HFFc6 (cell line): ENCODE results near the gene ZFP62. TPM values are rescaled to one million over a fixed set of nuclear protein-coding genes. Genes with fewer than 3 reads are reported as not detected.

ENCODE experiments used
- DNase-seq: peaks from one replicate; pipeline ENCODE4 v3.0.0-alpha.2; 2018
- H3K27ac Mint-ChIP-seq: 2 replicates; pipeline ENCODE4 v1.8.0; 2020; ENCODE audit warnings: mild to moderate bottlenecking, mixed read lengths
- H3K27me3 Mint-ChIP-seq: 2 replicates; pipeline ENCODE4 v1.8.0; 2021; ENCODE audit warnings: mild to moderate bottlenecking, moderate library complexity, mixed read lengths; ENCODE audit not compliant: insufficient read depth
- H3K36me3 Mint-ChIP-seq: 2 replicates; pipeline ENCODE4 v1.8.0; 2021; ENCODE audit warnings: low read depth, mixed read lengths
- H3K4me1 Mint-ChIP-seq: 2 replicates; pipeline ENCODE4 v1.8.0; 2020; ENCODE audit warnings: low read depth, mixed read lengths
- H3K4me3 Mint-ChIP-seq: 2 replicates; pipeline ENCODE4 v1.8.0; 2020; ENCODE audit warnings: mild to moderate bottlenecking, moderate library complexity, mixed read lengths
- H3K9me3 Mint-ChIP-seq: 2 replicates; pipeline ENCODE4 v1.8.0; 2020; ENCODE audit warnings: mild to moderate bottlenecking, mixed read lengths
- CTCF ChIP-seq: fragments of 200-600 bp; sonication (generic); IDR thresholded peaks from 2 replicates; pipeline ENCODE4 v1.5.0; 2021; ENCODE audit warnings: antibody characterized with exemption, mild to moderate bottlenecking
- total RNA-seq, 6 experiments: library from RNA; stranded (reverse); fragmentation: NEBNext Ultra II Directional; extraction: Animal tissue kit (Norgen Biotek cat#: 25700); gene quantifications; 2 replicates in 1 of 6; 3 replicates in 5 of 6; pipeline ENCODE4 v1.2.3, GENCODE V29; 2021

ZFP62 gene
- total RNA-seq, 6 experiments from 2014 or later: 9.6 to 12.1 (median 10.2) TPM

DNA sequence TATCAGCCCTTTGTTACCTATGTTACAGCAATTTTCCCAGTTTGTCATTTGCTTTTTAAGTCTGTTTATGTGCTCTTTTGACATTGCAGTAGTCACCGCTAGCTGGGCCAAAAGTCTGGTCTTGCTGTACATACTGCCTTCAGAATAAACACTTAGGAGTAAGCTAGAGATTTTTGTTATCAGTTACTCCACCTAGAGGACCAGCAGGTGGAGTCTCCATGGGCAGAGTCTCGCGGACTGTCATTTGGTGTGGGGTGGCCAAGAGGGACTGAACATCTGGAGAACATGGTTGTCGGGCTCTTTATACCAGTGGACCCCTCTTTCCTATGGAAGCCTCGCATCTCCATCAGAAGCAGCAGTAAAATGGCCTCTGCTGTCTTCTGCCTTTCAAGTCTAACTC lies 47.7 kb downstream of the ZFP62 start:
- Mint-ChIP-seq H3K9me3 (no peaks in the 10 kb centered on the region), H3K4me3 (no peak overlapping the region), H3K4me1 (peaks cover 52% of the 10 kb centered on the region), H3K27ac (no peak overlapping the region), H3K36me3 (no peaks in the 10 kb centered on the region), H3K27me3 (no peaks in the 10 kb centered on the region; the same call in 1 of the 2 replicates)
- peak; percentile 16; the same call in 1 of the 2 replicates for TF ChIP-seq CTCF
- DNase-seq: no peak

GRCh38 chr5:180811623-180812124 lies 49.4 kb downstream of the ZFP62 start:
- DNase-seq: no peak
- H3K4me1 Mint-ChIP-seq: peaks cover 52% of the 10 kb centered on the region
- H3K9me3 Mint-ChIP-seq: no peaks in the 10 kb centered on the region
- no peaks in the 10 kb centered on the region; the same call in 1 of the 2 replicates for H3K27me3 Mint-ChIP-seq
- peak overlapping the region; percentile 92 for H3K4me3 Mint-ChIP-seq
- peak overlapping the region; percentile 92 for H3K27ac Mint-ChIP-seq
- no peaks in the 10 kb centered on the region for H3K36me3 Mint-ChIP-seq
- TF ChIP-seq CTCF: no peak

DNA sequence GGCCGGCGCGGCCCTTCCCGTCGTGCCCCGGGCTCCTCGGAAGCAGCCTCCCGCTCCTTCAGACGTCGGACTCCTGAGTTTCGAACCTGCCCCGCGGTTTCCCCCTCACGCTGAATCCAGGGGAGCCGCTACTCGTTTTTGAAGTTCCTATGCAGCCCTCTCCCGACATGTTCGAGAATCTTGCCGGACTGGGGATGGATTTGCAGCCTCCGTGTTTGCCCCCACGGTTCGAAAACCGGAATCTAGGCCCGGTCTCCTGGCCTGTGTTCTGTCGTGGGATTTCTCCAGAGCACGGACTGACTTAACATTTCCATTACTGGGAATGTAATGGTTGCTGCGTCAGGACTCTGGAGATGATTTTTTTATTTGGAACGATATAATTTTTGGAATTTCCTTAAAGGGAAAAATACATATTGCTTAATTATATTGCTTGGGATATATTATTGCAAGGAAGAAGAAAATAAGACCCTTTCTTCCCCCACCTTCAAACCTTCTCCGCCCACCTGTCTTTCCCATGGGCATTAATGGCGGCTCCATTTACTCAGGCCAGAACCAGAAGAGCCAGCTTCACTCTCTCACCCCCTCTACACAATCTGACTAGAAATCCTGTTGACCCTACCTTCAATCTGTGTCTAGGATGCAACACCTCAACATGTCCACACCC lies 50.0 kb downstream of the ZFP62 start:
- Mint-ChIP-seq H3K27me3 (no peaks in the 10 kb centered on the region; the same call in 1 of the 2 replicates), H3K4me3 (peak overlapping the region; percentile 92), H3K36me3 (no peaks in the 10 kb centered on the region), H3K4me1 (peaks cover 56% of the 10 kb centered on the region), H3K9me3 (no peaks in the 10 kb centered on the region), H3K27ac (peak overlapping the region; percentile 92)
- peak; percentile 32 for DNase-seq
- no peak for TF ChIP-seq CTCF

DNA sequence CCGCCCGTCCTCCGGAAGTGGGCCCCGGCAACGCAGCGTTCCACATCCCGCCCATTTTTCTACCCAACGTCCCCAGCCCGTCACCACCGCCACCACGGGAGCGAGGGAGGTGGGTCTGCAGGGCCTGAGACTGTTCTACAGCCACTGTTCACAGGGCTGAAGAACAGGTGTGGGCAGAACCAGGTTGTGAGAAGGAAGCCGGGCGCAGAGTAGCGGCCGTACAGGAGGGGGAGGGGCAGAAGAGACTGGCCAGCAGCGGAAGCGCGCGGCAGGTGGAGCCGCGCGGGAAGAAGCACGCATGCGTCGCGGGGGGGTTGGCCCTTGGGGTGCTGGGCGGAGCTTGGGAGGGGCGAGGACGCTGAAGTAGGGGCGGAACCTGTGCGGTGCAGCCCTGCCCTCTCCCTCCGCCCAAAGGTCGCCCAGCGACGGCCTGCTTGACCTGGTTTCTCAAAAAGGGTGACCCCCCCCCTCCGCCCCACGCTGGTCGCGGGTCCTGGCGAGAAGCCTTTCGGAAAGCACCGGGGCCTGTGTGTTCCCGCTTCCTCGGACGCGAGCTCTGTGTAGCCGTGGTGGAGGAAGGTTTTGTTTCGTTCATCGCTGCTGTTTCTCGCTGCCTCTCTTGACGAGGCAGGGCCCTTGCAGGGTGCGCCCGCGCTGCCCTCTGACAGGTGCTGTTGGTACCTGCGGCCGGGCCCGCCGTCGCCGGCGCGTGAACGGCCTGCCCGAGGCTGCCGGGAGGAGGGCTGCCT lies 50.7 kb downstream of the ZFP62 start:
- TF ChIP-seq CTCF: no peak
- no peaks in the 10 kb centered on the region for H3K36me3 Mint-ChIP-seq
- peak overlapping the region; percentile 88 for H3K27ac Mint-ChIP-seq
- peak; percentile 86 for DNase-seq
- no peaks in the 10 kb centered on the region for H3K9me3 Mint-ChIP-seq
- no peaks in the 10 kb centered on the region; the same call in 1 of the 2 replicates for H3K27me3 Mint-ChIP-seq
- peaks cover 59% of the 10 kb centered on the region for H3K4me1 Mint-ChIP-seq
- peak overlapping the region; percentile 92 for H3K4me3 Mint-ChIP-seq

DNA sequence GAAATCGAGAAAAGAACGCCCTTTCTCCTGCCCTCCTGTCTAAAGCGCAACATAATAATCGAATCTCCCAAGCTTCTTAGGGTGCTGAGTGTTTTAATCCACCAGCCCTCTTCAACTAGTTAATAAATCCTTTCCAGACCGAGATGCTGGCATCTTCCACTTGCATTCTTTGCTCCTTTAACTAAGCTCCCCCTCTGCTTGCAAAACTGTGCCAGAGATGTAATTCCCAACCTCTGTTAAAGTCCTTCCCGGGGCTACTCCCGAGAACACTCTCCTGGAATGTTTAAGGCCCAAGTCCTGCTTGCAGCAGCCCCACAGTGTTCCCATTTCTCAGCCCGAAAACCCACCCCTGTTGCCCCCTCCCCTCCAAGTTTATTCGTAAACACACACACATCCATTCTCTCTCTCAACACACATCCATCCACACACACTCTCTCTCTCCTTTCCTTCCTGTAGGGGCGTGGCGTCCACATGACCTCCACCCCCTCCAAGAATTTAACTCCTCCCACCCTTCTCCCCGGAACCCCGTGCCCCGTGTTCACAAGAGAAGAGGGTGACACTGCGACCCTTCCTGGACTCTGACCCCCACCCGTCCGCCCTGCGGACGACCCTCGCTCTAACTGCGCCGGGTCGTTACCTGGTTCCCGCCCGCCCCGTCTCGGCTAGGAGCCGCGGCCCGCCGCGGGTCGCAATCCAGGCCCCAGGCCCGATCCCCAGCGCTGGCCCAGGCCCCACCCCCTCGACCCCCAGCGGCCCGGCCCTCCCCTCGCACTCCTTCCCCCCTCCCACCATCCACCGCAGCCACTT lies 51.5 kb downstream of the ZFP62 start:
- peak overlapping the region; percentile 92 for H3K4me3 Mint-ChIP-seq
- H3K27ac Mint-ChIP-seq: peak overlapping the region; percentile 88
- H3K36me3 Mint-ChIP-seq: no peaks in the 10 kb centered on the region
- H3K4me1 Mint-ChIP-seq: peaks cover 62% of the 10 kb centered on the region
- H3K9me3 Mint-ChIP-seq: no peaks in the 10 kb centered on the region
- DNase-seq: peak; percentile 87
- H3K27me3 Mint-ChIP-seq: no peaks in the 10 kb centered on the region; the same call in 1 of the 2 replicates
- no peak for TF ChIP-seq CTCF
